Fibroblast of villous mesenchyme (primary cell): ENCODE results near the gene ZBTB20. TPM values are rescaled to one million over a fixed set of nuclear protein-coding genes. Genes with fewer than 3 reads are reported as not detected.

Experiments used
- DNase-seq: peaks from one replicate; pipeline ENCODE4 v3.0.0-alpha.2; 2010; ENCODE audit warnings: low read depth
- H3K4me3 ChIP-seq: 2 replicates; pipeline ENCODE4 v1.5.1; 2011; ENCODE audit warnings: low read depth, mild to moderate bottlenecking, low read length
- CTCF ChIP-seq: IDR thresholded peaks from 2 replicates; pipeline ENCODE4 v1.5.1; 2012; ENCODE audit warnings: low read depth, mild to moderate bottlenecking, low read length; ENCODE audit not compliant: insufficient read depth
- total RNA-seq: library from RNA; depleted of rRNA; stranded (reverse); fragments of >200 nt; gene quantifications from 2 replicates; pipeline ENCODE4 v1.2.3, GENCODE V29; 2012

ZBTB20 gene
- total RNA-seq, 1 donor: 28.1 TPM

GRCh38 chr3:115161168-115161834 is 14.2 kb upstream of the ZBTB20 start:
- no peak for DNase-seq
- H3K4me3 ChIP-seq: no peak overlapping the region
- no peak for TF ChIP-seq CTCF

GRCh38 chr3:115160295-115160694 is 13.2 kb upstream of the ZBTB20 start:
- DNase-seq: no peak
- H3K4me3 ChIP-seq: no peak overlapping the region
- TF ChIP-seq CTCF: no peak

GRCh38 chr3:115156046-115156654 is 9.1 kb upstream of the ZBTB20 start:
- DNase-seq: no peak
- no peak for TF ChIP-seq CTCF
- H3K4me3 ChIP-seq: no peak overlapping the region

GRCh38 chr3:115154611-115155010 is 7.5 kb upstream of the ZBTB20 start:
- no peak for TF ChIP-seq CTCF
- no peak overlapping the region for H3K4me3 ChIP-seq
- no peak for DNase-seq

- no peak for DNase-seq
Measured at GRCh38 chr3:115151921-115152320, 4.8 kb upstream of the ZBTB20 start.

GRCh38 chr3:115148142-115148790 is 1.2 kb upstream of the ZBTB20 start:
- H3K4me3 ChIP-seq: peak overlapping the region; percentile 84
- no peak for TF ChIP-seq CTCF
- DNase-seq: no peak

More at GRCh38 chr3:115151921-115152320, 4.8 kb upstream of the ZBTB20 start:
- H3K4me3 ChIP-seq: no peak overlapping the region
- no peak for TF ChIP-seq CTCF
